GM23338 (cell line): ENCODE measurements around the gene DNMT1. TPM values are rescaled to one million over a fixed set of nuclear protein-coding genes. Genes with fewer than 3 reads are reported as not detected.

ENCODE experiments used
- JUNB ChIP-seq: IDR thresholded peaks from one replicate; pipeline ENCODE4 v1.6.1; 2016; ENCODE audit warnings: antibody characterized with exemption; ENCODE audit not compliant: unreplicated experiment
- REST ChIP-seq: IDR thresholded peaks from one replicate; pipeline ENCODE4 v1.6.1; 2018; ENCODE audit warnings: antibody characterized with exemption; ENCODE audit not compliant: unreplicated experiment
- STAT1 ChIP-seq: IDR thresholded peaks from one replicate; pipeline ENCODE4 v1.6.1; 2016; ENCODE audit warnings: antibody characterized with exemption; ENCODE audit not compliant: unreplicated experiment
- ZNF114 ChIP-seq: fragments of 250-450 bp; sonication (Bioruptor Pico); IDR thresholded peaks from 2 replicates; pipeline ENCODE4 v1.5.0; 2020; ENCODE audit warnings: mild to moderate bottlenecking, moderate library complexity
- polyA plus RNA-seq: library from polyadenylated mRNA; unstranded; fragments of >200 nt; fragmentation: Nextera tagmentation; extraction: Ambion mirVana; gene quantifications from 2 replicates; pipeline ENCODE4 v1.2.1, GENCODE V29; 2016
- total RNA-seq: library from RNA; depleted of rRNA; stranded (reverse); fragments of >200 nt; shearing (Covaris generic); gene quantifications from 2 replicates; pipeline ENCODE4 v1.2.3, GENCODE V29; 2014
- TF ChIP-seq, protein P1 (sequence below): fragments of 250-450 bp; sonication (Bioruptor Pico); IDR thresholded peaks from 2 replicates; pipeline ENCODE4 v1.5.0; 2020; ENCODE audit warnings: mild to moderate bottlenecking, moderate library complexity
- TF ChIP-seq, protein P2 (sequence below): IDR thresholded peaks from 2 replicates; pipeline ENCODE4 v1.6.1; 2016; ENCODE audit warnings: antibody characterized with exemption

DNMT1 gene
- total and polyA plus RNA-seq, 2 experiments from 2014 or later = 238 to 589 TPM

- TF ChIP-seq, protein P1, sequence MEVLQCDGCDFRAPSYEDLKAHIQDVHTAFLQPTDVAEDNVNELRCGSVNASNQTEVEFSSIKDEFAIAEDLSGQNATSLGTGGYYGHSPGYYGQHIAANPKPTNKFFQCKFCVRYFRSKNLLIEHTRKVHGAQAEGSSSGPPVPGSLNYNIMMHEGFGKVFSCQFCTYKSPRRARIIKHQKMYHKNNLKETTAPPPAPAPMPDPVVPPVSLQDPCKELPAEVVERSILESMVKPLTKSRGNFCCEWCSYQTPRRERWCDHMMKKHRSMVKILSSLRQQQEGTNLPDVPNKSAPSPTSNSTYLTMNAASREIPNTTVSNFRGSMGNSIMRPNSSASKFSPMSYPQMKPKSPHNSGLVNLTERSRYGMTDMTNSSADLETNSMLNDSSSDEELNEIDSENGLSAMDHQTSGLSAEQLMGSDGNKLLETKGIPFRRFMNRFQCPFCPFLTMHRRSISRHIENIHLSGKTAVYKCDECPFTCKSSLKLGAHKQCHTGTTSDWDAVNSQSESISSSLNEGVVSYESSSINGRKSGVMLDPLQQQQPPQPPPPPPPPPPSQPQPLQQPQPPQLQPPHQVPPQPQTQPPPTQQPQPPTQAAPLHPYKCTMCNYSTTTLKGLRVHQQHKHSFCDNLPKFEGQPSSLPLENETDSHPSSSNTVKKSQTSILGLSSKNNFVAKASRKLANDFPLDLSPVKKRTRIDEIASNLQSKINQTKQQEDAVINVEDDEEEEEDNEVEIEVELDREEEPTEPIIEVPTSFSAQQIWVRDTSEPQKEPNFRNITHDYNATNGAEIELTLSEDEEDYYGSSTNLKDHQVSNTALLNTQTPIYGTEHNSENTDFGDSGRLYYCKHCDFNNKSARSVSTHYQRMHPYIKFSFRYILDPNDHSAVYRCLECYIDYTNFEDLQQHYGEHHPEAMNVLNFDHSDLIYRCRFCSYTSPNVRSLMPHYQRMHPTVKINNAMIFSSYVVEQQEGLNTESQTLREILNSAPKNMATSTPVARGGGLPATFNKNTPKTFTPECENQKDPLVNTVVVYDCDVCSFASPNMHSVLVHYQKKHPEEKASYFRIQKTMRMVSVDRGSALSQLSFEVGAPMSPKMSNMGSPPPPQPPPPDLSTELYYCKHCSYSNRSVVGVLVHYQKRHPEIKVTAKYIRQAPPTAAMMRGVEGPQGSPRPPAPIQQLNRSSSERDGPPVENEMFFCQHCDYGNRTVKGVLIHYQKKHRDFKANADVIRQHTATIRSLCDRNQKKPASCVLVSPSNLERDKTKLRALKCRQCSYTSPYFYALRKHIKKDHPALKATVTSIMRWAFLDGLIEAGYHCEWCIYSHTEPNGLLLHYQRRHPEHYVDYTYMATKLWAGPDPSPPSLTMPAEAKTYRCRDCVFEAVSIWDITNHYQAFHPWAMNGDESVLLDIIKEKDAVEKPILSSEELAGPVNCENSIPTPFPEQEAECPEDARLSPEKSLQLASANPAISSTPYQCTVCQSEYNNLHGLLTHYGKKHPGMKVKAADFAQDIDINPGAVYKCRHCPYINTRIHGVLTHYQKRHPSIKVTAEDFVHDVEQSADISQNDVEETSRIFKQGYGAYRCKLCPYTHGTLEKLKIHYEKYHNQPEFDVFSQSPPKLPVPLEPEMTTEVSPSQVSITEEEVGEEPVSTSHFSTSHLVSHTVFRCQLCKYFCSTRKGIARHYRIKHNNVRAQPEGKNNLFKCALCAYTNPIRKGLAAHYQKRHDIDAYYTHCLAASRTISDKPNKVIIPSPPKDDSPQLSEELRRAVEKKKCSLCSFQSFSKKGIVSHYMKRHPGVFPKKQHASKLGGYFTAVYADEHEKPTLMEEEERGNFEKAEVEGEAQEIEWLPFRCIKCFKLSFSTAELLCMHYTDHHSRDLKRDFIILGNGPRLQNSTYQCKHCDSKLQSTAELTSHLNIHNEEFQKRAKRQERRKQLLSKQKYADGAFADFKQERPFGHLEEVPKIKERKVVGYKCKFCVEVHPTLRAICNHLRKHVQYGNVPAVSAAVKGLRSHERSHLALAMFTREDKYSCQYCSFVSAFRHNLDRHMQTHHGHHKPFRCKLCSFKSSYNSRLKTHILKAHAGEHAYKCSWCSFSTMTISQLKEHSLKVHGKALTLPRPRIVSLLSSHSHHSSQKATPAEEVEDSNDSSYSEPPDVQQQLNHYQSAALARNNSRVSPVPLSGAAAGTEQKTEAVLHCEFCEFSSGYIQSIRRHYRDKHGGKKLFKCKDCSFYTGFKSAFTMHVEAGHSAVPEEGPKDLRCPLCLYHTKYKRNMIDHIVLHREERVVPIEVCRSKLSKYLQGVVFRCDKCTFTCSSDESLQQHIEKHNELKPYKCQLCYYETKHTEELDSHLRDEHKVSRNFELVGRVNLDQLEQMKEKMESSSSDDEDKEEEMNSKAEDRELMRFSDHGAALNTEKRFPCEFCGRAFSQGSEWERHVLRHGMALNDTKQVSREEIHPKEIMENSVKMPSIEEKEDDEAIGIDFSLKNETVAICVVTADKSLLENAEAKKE (CRISPR knock-in tag) = no peak
- TF ChIP-seq REST = no peak
- TF ChIP-seq STAT1 = no peak
- no peak for TF ChIP-seq ZNF114 (CRISPR knock-in tag)
- TF ChIP-seq JUNB = no peak
- TF ChIP-seq, protein P2, sequence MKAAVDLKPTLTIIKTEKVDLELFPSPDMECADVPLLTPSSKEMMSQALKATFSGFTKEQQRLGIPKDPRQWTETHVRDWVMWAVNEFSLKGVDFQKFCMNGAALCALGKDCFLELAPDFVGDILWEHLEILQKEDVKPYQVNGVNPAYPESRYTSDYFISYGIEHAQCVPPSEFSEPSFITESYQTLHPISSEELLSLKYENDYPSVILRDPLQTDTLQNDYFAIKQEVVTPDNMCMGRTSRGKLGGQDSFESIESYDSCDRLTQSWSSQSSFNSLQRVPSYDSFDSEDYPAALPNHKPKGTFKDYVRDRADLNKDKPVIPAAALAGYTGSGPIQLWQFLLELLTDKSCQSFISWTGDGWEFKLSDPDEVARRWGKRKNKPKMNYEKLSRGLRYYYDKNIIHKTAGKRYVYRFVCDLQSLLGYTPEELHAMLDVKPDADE = no peak
Measured at GRCh38 chr19:10163536-10163935, 31.2 kb downstream of the DNMT1 start (continued).
